Myometrial cell (primary cell): ENCODE data around the gene SLC31A1. TPM values are rescaled to one million over a fixed set of nuclear protein-coding genes. Genes with fewer than 3 reads are reported as not detected.

Experiments used
- total RNA-seq: library from RNA; depleted of rRNA; stranded (reverse); fragments of >200 nt; gene quantifications from 2 replicates; pipeline ENCODE4 v1.2.3, GENCODE V29; 2015

Gene SLC31A1
- total RNA-seq = 29.7 and 36.0 TPM in 2 replicates

DNA sequence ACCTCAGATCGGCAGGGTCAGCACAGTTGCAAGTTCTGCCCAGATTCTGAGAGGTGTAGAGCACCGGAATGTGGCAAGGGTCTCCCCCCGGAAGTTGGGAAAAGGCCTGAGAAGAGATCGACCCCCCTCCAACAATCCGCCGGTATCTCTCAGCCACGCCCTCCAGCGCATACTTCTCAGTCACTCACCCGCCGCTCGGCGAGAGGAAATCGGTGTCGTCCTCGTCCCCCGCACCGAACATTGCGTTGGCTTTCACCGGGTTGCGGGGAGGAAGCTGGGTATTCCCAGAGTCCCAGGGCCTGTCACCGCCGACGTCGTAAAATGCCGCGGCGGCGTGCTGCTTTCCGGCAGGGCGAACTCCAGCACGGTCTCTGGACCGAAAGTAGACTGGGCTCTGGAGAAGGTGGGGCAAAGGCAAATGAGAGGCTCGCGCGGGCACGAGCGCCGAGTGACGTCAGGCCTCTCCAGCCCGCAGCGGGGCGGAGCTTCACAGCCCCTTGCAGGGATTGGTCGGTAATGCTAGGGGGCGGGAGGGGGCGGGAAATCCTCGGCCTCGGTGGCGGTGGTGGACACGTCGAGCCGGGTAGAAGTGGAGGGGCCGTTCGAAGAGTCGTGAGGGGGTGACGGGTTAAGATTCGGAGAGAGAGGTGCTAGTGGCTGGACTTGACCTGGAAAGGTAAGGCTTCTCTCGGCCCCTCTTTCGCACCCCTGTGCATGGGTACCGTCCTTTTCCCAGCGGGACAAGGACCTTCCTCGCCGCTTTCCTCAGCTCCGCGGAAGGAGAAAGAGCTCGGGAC, at the start of gene SLC31A1, which contains the start of gene FKBP15:
TSS of gene SLC31A1 (plus strand) at position 542 of the 797 bp plus-strand sequence. CDS start 34,605 bp downstream, outside the sequence.
TSS of gene FKBP15 (minus strand) at position 275 of the 797 bp plus-strand sequence. CDS start at position 241, 34 bp downstream.

DNA sequence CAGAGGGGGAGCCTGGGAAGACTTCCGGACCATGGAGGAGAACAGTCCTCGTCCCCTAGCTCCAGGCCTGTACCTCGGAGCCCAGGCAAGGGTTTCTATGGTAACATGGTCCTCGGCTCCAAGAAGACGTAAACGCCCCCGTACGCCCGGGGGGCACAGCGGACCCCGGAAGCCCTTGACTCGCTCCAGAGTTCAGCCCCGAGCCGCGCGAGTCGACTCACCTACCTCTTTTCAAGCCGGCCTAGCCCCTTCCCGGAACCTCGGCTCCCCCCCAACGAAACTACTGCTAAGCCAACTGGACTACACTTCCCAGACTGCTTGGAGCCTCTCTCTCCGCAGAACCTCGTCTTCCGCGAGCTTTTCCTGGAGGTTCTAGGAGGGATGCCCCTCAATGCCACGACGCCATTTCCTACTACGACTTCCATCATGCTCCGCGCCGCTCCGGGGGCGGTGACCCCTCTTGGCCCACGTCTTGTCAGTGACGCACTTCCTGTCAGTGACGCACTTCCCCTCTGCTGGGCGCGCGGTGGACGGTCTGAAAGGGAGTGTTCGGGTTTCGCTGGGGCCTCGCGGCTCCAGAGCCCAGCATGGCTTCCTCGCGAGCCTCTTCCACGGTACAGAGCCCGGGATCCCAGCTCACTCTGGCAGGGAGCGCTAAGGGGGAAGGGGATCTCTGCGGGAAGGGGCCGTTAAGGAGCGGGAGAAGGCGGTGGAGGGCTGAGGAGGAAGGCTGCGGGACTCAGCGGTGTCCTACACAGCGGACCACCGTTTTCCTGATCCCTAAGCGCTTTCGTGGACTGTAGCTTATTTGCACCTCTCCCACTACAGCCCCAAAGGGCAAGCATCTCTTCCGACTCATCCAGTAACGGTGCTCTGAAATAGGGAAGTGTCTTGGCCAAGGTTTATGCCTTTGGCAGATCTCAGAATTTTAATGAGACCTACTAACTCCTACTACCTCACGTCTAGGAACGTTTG, 54.1 kb downstream of the SLC31A1 start, which contains the start of the genes CDC26 and PRPF4:
TSS of gene CDC26 (minus strand) at position 416 of the 975 bp plus-strand sequence. CDS start 3,065 bp downstream, outside the sequence.
TSS of gene PRPF4 (plus strand) at position 502 of the 975 bp plus-strand sequence. CDS start at position 588, 86 bp downstream.

DNA sequence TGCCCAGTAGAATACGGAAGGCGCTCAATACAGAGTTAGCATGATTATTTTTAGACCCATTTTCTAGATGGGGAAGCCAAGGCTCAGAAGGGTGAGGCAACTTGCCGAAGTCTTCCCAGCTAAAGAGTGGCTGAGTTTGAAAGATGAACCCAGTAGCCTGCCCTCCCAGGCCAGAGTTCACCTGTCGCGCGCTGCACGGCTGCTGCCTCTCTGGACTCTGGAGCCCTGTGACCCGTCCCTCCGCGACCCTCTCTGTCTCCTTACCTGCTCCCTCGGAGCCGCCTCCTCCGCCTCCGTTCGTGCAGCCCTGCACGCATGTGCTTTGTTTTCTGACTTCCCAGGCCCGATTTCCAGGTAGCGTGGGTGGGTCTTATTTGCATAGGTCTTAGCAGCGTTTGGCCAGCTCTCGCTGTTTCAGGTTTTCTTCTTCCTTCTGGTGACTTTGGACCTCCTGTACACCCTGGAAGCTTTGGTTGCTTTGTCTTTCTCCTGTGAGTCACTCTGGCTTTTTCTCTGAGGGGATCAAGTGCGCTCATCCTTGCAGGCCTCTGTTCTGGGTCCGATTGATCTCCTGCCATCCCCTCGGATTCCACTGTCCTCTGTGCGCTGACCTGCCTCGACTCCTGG, 81.6 kb downstream of the SLC31A1 start, which contains the start of gene RNF183:
TSS of gene RNF183 (minus strand) at position 585 of the 627 bp plus-strand sequence. CDS start 5,192 bp downstream, outside the sequence.

Other genes with a start within 250 kb of the SLC31A1 start
- 1.7 and 3.7 TPM in 2 replicates for gene ZNF883, start 209.4 kb upstream of the SLC31A1 start, total RNA-seq
- gene ZFP37, start 164.8 kb upstream of the SLC31A1 start, total RNA-seq = 0.29 and 1.9 TPM in 2 replicates
- gene SLC31A2, start 70.5 kb upstream of the SLC31A1 start, total RNA-seq = 19.9 and 24.3 TPM in 2 replicates
- 12.4 and 21.3 TPM in 2 replicates for gene FKBP15, start 267 bp upstream of the SLC31A1 start, total RNA-seq
- gene CDC26, start 54.0 kb downstream of the SLC31A1 start, total RNA-seq = 30.0 and 39.5 TPM in 2 replicates
- 22.5 and 27.8 TPM in 2 replicates for gene PRPF4, start 54.1 kb downstream of the SLC31A1 start, total RNA-seq
- not detected in 2 replicates for gene RNF183, start 81.8 kb downstream of the SLC31A1 start, total RNA-seq
- gene WDR31, start 118.7 kb downstream of the SLC31A1 start, total RNA-seq = 0.29 and 2.1 TPM in 2 replicates
- not detected in 2 replicates for gene BSPRY, start 128.0 kb downstream of the SLC31A1 start, total RNA-seq
- 7.5 and 8.9 TPM in 2 replicates for gene HDHD3, start 155.4 kb downstream of the SLC31A1 start, total RNA-seq
- gene ALAD, start 179.7 kb downstream of the SLC31A1 start, total RNA-seq = 16.1 and 16.7 TPM in 2 replicates
- 55.6 and 59.1 TPM in 2 replicates for gene POLE3, start 189.1 kb downstream of the SLC31A1 start, total RNA-seq
- 0.18 TPM in 1 of 2 replicates, not detected in the other for gene C9orf43, start 189.2 kb downstream of the SLC31A1 start, total RNA-seq
- gene RGS3, start 242.2 kb downstream of the SLC31A1 start, total RNA-seq = 35.6 and 35.7 TPM in 2 replicates